Middle frontal gyrus (tissue), 1 donor: ENCODE measurements around the gene MPPED2.

Experiments used
- DNase-seq: peaks from one replicate; pipeline ENCODE4 v3.0.0-alpha.2; 2015; ENCODE audit warnings: low spot score; ENCODE audit errors: extremely low spot score

MPPED2 gene

DNA sequence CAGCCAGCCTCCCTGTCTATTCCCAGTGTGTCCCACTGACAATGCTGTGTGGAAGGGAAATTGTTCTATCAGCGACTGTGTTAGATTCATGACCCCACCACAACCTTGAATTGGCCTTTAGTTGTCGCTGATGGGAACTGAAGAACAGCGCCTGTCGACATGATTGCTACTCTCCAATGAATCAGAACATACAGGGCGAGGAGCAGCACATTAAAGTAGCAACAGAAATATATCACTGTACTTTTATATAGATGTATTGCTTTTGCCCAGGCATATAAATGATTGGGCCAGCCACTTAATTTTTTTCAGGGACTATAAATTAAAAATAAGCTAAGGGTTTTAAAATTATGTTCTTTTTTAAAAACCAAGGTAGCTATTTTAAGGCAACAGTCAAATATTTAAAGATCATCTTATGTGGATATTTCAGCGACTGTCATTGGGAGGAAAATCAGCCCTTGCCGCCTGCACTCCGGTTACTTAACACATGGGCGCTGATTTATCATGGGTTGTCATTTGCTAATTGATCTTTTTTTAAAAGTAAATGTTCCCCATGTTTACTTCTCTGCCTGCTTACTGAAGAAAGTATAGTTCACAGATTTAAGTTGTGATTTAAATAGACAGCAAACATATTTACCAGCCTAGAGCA, 221.2 kb downstream of the MPPED2 start:
- DNase-seq = no peak

GRCh38 chr11:30364139-30364836, 221.9 kb downstream of the MPPED2 start:
- no peak for DNase-seq

GRCh38 chr11:30360741-30361140, 225.4 kb downstream of the MPPED2 start:
- DNase-seq = no peak
